Hypothalamus (tissue), 51 donors: ENCODE results near the gene SLC6A16.
"Not testable (repeated sequence)": the region's sequence is repeated elsewhere in the genome, so short reads cannot be mapped to it uniquely, and the experiment has no call there.

Source experiments
- DNase-seq, 51 donors: peaks; one replicate each; lab custom pipeline; 2025; lab: John Stamatoyannopoulos, UW

SLC6A16 gene

DNA sequence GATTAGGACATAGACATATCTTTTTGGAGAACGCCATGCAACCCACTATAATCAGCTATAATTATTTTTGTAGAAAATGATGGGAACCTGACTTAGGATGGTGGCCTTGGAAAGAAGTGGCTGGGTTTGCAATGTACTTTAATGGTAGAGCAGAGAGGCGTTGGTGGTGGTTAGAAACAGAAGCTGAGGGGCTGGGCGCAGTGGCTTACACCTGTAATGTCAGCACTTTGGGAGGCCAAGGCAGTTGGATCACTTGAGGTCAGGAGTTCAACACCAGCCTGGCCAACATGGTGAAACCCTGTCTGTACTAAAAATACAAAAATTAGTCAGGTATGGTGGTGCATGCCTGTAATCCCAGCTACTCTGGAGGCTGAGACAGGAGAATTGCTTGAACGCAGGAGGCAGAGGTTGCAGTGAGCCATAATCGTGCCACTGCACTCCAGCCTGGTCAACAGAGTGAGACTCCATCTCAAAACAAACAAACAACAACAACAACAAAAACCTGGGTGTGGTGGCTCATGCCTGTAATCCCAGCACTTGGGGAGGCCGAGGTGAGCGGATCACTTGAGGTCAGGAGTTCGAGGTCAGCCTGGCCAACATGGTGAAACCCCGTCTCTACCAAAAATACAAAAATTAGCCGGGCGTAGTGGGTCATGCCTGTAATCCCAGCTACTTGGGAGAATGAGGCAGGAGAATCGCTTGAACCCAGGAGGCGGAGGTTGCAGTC is 7.9 kb upstream of the SLC6A16 start:
- DNase-seq = not testable (repeated sequence)

DNA sequence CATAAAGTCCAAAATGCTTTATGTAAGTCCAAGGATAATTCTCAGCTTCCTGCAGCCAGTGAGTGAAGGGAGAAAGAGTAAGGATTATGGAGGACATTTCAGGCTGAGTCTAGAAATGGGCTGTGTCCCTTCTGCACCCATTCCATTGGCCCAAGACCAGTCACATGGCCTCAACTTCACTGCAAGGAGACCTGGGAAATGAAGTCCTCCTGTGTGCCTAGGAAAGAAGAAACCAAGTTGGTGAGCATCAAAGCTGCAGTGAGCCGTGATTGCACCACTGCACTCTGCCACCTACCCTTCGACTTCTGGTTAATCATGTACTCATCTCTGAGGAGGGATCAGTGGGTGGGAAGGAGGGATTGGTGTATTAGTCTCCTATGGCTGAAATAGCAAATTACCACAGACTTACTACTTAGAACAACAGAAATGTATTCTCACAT is 6.6 kb upstream of the SLC6A16 start:
- peak in 16 of 51 donors; percentile 5 to 59 (median 24) for DNase-seq

DNA sequence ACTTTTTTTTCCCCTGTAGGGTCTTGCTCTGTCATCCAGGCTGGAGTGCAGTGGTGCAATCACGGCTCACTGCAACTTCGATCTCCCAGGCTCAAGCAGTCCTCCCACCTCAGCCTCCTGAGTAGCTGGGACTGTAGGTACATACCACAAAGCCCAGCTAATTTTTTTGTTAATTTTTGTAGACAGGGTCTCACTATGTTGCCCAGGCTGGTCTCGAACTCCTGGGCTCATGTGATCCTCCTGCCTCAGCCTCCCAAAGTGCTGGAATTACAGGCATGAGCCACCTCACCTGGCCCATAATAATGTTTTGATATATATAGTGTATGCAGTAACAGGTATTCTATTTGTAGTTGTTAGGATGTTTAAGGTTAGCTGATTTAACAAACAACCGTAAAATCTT is 6.2 kb upstream of the SLC6A16 start:
- DNase-seq = not testable (repeated sequence)

DNA sequence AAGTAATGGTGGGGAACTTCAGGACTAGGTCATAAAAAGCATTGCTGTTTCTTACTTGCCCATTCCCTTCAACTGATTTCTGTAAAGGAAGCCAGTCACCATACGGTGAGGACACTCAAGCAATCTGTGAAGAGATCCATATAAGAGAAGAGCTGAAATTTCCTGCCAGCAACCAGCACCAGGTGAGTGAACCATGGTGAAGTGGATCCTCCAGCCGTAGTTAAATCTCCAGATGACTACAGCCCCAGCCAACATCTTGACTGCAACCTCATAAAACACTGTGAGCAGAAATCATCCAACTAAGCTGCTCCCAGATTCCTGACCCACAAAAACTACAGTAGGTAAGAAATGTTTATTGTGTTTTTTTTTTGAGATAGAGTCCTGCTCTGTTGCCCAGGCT is 3.8 kb upstream of the SLC6A16 start:
- DNase-seq = no peak

DNA sequence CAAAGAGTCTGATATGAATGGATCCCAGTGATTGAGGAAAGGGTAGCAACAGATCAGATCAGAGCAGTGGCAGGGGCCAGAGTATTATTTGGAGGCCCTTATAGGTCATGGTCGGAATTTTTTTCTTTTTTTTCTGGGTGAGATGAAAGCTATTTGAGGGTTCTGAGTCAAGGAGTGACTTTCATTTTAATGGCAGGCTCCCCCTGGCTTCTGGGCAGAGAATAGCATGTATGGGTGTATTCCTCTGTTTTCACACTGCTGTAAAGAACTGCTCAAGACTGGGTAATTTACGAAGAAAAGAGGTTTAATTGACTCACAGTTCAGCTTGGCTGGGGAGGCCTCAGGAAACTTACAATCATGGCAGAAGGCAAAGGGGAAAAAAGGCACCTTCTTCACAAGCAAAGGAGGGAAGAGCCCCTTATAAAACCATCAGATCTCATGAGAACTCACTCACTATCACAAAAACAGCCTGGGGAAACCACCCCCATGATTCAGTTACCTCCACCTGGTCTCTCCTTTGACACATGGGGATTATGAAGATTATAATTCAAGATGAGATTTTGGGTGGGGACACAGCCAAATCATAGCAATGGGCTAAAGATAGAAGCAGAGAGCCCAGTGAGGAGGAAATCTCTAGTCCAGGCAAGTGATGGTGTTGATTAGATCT is 3.0 kb upstream of the SLC6A16 start:
- no peak for DNase-seq

DNA sequence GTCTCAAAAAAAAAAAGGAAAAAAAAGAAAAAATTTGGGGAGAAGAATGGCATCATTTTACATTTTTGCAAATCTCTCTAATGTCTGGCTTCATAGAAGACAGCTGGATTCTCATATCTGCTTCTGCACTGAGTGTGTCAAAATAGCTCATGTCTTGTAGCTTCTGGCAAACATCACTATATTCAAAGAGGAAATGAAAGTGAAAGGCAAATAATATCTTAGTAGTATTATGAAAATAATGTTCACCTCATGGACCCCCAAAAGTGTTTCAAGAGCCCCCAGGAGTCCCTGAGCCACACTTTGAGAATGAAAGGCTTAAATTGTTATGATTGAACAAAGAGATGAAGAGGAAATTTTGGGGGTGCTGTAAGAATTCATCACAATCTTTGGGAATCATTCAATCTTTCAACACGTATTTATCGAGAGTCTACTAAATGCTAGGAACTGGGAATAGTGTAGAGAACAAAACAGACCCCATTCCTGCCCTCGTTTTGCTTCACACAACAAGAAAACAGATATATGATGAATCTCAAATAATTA is 1.2 kb upstream of the SLC6A16 start:
- no peak for DNase-seq

DNA sequence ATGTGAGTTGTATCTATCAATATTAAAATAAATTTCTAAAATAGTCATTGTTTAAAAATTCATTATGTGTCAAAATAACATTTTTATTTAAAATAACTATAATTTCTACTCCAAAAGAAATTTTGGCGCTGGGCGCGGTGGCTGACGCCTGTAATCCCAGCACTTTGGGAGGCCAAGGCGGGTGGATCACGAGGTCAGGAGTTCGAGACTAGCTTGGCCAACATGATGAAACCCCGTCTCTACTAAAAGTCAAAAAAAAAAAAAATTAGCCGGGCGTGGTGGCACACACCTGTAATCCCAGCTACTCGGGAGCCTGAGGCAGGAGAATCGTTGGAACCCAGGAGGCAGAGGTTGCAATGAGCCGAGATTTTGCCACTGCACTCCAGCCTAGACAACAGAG is 765 bp upstream of the SLC6A16 start:
- DNase-seq = not testable (repeated sequence)

DNA sequence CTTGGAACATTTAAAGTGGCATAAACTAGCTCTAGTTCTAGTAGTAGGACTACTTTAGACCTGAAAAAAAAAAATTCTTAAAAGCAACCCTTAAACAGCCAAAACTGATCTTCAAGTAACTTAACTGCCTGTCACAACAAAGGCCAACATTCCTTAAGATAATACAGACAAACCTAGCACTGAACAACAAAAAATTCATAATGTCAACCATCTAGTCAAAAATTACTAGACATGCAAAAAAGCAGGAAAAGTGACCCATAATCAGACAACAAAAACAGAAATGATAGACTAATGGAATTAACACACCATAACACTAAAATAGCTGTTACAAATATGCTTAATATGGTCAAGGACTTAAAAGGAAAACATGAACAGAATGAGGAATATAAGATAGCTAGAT is 6.7 kb downstream of the SLC6A16 start:
- no peak for DNase-seq

DNA sequence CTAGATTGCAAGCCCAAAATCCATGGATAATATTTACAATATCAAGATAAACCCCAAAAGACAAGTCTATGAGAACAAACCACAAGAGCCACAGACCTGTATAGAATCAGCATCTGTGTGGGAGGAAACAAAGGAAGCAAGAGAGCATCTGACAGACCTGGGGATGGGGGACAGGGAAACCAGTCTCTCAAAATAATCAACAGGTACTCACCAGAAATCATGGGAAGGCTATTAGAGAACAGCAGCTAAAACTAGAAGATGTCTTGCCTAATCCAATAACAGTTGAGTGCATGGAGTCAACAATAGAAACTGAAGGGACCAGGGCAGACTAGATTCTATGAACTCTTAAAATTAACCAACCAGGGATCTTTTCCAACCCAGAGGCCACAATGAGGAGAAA is 8.7 kb downstream of the SLC6A16 start:
- DNase-seq = no peak

DNA sequence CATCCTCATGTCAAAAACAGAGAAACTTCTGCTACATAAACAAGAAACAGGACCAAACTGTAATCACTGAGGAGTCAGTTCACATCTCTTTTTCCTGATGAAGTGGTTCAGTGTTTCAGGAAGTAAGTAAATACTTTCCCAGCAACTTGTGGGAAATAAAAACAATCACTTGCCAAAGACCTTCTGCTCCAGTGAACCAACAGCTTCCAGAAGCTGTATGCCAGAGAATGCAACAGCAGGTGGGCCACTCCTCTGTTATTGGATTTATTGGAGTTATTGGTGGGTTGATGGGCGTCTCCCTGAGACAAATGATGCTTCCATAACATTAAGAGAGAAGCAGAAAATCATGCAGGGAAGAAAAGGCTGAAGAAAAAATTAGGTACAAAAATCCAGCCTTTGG is 9.9 kb downstream of the SLC6A16 start:
- no peak for DNase-seq

DNA sequence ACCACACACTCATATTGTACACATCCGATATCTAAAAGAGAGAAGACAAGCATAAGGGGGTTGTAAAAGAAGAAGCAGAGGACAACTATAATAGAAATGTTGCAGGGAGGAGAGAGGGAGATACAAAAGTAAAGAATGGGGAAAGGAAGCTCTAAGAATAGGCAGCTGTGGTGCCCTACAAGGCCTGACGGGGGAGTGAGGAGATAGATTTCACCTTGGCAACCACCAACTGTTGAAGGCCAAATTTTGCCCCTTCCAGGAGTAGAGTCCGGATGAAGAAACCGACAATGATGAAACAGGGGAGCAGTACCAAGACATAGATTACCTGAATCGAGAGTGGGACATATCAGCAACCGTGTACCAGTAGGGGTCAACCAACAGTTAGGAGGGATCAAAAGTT is 15.9 kb downstream of the SLC6A16 start:
- no peak for DNase-seq

DNA sequence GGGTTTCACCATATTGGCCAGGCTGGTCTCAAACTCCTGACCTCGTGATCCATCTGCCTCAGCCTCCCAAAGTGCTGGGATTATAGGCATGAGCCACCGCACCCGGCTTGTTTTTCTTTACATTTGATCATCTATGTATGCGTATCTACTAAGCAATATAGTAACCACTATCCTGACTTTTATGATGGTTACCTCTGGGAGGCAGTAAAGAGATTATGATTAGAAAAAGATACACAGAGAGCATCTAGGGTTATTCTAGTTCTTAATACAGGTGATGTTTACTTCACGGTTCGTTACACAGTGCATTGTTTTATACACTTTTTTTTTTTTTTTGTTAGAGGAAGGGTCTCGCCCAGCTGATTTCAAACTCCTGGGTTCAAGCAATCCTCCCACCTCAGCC is 18.3 kb downstream of the SLC6A16 start:
- DNase-seq = not testable (repeated sequence)

DNA sequence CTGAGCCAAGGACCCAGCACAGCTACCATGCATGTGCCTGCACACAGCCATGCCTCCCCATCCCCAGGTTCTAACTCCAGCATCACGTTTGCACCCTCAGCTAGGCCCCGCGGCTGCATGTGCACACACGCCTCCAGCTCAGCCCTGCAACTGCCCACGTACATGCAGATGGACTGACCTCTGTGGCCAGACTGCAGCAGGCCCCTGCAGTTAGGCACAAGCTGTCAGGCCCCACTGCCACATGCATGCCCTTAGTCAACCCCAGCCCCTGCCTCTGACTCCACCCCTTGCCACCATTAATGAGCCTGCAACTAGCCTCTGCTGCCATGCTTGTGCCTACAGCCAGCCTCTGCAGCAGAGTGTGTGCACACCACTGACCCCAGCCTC is 23.1 kb downstream of the SLC6A16 start:
- no peak for DNase-seq

DNA sequence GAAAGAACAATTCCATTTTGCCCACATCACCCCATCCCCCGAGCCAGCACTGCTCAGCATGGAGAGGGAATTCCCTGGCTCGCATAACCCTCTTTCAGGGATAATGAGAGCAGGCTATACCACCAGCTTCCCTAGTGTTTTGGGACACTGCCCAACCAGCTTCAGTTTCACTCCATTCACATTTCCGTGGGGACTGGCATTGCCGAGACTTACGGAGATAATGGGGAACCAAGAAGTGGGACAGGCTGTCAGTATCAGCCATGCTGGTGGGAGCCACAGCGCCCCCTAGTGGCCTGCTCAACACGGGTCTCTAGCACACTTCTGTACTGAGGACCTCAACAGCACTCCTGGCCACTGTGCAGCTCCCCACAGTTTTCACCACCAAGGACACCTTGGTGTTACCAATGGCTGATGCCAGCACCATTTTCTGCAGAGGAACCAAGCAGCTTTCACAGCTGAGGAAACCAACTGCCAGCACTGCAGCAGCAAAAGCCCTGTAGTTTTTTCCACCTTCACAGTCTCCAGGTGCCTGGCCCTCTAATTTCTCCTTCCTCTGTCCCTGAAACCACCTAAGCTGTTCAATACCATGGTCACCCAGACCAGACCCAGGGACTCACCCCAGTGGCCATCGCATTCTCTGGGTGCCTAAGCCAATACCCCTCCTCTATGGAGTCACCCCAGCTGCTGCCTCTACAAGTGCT is 23.7 kb downstream of the SLC6A16 start:
- peak in 39 of 51 donors; percentile 0 to 70 (median 34) for DNase-seq

DNA sequence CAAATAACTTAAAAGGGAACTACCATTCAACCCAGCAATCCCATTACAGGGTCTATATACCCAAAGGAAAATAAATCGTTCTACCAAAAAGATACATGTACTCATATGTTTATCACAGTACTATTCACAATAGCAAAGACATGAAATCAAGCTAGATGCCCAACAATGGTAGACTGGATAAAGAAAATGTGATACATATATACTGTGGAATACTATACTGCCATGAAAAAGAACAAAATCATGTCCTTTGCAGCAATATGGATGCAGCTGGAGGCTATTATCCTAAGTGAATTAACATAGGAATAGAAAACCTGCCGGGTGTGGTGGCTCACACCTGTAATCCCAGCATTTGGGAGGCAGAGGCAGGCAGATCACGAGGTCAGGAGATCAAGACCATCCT is 26.3 kb downstream of the SLC6A16 start:
- not testable (repeated sequence) for DNase-seq

DNA sequence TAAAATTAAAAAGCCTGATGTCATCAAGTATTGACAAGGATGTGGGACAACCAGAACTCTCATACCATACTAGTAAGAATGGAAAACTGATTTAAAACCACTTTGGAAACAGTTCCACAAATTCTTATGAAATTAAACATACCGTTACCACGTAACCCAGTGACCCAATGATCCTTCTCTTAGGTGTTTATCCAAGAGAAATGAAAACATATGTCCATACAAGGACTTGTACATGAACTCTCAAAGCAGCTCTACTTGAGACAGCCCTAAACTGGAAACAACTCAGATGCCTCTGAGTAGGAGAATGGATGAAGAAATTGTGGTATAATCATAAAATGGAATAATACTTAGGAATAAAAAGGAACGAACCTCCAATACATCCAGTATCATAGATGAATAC is 27.6 kb downstream of the SLC6A16 start:
- no peak for DNase-seq

DNA sequence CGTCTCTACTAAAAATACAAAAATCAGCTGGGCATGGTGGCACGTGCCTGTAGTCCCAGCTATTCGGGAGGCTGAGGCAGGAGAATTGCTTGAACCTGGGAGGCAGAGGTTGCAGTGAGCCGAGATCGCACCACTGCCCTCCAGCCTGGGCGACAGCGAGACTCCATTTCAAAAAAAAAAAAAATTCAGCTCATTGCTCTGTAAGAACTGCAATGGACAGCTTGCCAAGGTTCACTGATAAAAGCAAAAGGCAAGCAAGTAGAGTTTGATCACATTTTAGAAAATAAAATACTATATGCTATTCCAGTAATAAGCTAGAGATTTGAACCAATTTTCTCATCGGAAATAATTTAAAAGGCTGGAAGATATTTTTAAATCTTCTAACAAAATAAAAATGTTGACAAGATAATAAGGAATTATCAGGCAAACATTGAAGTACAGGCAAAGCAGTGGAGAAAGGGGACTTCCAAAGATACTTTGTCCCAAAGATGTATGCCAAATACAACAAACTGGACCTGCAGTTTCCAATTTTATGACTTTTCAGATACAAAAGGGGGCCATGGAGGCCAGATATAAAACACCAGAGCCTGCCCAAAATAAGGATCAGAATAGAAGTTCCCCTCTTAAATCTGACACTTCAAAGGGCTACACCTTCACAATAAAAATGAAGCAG is 29.6 kb downstream of the SLC6A16 start:
- no peak for DNase-seq

DNA sequence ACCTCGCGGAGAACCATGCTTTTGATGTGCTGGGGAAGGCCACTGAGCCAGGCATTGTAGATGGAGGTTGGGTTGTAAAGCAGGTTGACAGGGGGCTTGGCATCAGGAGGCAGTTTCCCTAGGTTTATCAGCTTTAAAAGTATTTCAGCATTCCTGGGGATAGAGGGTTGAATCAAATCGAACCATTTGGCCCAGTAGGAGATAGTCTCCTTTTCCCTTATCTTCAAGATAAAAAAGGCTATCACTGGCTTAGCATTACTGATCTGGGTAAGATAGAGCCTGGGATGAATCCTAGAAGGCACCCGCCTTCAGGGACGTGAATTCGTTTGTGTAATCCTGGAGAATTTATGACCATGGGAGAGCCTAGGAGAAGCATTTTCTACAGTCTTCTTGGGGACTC is 30.6 kb downstream of the SLC6A16 start:
- DNase-seq = no peak

DNA sequence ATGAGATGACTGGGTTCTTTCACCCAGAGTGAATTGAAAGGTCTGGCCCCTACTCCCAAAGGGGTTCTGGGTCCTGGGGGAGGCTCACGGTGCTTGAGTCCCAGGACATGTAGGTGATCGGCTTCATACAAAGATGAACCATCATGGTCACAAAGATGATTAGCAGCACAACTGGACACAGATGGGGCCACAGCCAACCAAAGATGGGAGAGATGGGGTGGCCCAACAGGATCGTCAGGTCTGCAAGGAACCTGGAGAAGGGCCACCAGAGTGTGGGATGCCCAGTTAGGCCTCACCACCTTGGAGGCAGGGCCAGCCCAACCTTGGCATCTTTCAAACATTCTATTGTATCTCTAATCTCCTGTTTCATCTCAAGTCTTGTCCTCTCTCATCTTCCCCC is 34.5 kb downstream of the SLC6A16 start:
- DNase-seq = no peak

DNA sequence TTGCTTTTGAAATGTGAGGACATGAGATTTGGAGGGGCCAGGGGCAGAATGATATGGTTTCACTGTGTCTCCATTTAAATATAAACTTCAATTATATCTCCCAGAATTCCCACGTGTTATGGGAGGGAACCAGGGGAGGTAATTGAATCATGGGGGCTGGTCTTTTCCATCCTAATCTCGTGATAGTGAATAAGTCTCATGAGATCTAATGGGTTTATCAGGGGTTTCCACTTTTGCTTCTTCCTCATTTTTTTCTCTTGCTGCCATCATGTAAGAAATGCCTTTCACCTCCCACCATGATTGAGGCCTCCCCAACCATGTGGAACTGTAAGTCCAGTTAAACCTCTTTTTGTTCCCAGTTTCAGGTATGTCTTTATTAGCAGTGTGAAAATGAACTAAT is 35.7 kb downstream of the SLC6A16 start:
- DNase-seq = not testable (repeated sequence)

DNA sequence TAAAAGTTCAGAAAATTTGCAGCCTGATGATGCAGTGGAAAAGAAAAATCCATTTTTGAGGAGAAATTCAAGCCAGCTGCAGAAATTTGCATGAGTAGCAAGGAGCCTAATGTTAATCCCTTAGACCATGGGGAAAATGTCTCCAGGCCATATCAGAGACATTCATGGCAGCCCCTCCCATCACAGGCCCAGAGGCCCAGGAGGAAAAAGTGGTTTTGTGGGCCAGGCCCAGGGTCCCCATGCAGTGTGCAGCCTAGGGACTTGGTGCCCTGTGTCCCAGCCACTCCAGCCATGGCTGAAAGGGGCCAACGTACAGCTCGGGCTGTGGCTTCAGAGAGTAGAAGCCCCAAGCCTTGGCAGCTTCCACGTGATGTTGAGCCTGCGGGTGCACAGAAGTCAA is 36.8 kb downstream of the SLC6A16 start:
- not testable (repeated sequence) for DNase-seq
